ENCODE data around the gene PLGRKT.

Gene PLGRKT, protein sequence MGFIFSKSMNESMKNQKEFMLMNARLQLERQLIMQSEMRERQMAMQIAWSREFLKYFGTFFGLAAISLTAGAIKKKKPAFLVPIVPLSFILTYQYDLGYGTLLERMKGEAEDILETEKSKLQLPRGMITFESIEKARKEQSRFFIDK

DNA sequence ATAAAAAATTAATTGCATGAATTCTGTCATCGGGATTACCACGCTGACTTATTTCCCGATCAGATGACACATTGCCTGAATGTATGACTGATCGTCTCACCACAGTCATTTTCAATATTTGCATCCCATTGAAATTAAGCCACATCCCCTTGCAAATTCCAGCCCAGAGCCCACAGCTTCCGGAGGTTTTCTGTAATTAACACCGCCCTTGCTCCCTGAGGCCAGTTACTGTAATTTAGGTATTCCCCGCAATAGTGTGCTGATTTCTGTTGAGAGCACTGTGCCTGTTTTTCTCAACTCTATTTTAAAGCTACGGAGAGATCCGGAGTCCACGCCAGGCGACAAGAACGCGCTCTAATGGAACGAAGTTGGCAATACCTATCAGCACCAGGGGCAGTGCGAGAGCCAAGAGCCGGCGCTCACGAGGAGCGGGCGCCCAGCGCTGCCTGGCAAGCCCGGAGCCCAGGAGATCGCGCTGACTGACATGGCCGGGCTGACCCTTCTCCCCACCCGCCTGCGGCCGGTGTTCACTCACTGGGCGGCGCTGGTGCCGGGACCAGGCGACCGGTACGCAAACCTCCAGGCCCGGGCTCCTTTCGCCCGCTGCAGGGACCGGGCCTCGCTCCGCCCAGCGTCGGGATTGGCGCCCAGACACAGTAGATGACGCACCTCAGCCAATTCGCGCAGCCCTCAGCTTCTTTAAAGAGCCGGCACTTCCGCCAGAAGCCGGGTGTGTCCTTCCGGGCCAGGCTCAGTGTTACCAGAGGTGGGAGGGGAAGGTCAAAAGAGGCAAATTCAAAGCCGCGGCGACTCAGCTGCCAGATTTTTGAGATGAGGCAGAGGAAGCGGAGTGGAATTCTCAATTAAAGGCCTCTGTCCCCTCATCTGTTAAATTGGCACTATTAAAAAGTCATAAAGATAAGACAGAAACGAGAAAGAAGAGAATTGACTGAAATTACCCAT, at the start of gene PLGRKT:
TSS of gene PLGRKT (minus strand) at position 672 of the 963 bp plus-strand sequence. CDS start 5,948 bp downstream, outside the sequence.
- peak within 1 kb of the TSS; percentile 76 for H3K4me3 ChIP-seq (ENCODE audit: low read depth, low read length)
- peak; percentile 93 for DNase-seq (ENCODE audit: low read depth, low spot score)
- TF ChIP-seq, protein P1, sequence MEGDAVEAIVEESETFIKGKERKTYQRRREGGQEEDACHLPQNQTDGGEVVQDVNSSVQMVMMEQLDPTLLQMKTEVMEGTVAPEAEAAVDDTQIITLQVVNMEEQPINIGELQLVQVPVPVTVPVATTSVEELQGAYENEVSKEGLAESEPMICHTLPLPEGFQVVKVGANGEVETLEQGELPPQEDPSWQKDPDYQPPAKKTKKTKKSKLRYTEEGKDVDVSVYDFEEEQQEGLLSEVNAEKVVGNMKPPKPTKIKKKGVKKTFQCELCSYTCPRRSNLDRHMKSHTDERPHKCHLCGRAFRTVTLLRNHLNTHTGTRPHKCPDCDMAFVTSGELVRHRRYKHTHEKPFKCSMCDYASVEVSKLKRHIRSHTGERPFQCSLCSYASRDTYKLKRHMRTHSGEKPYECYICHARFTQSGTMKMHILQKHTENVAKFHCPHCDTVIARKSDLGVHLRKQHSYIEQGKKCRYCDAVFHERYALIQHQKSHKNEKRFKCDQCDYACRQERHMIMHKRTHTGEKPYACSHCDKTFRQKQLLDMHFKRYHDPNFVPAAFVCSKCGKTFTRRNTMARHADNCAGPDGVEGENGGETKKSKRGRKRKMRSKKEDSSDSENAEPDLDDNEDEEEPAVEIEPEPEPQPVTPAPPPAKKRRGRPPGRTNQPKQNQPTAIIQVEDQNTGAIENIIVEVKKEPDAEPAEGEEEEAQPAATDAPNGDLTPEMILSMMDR (IDR thresholded peaks at IDR 0.05; ENCODE audit: low read depth, low read length), result no peak
- in situ Hi-C loops (cut with HindIII; ENCODE audit: low sequenced_read_pairs), result no loop called here

DNA sequence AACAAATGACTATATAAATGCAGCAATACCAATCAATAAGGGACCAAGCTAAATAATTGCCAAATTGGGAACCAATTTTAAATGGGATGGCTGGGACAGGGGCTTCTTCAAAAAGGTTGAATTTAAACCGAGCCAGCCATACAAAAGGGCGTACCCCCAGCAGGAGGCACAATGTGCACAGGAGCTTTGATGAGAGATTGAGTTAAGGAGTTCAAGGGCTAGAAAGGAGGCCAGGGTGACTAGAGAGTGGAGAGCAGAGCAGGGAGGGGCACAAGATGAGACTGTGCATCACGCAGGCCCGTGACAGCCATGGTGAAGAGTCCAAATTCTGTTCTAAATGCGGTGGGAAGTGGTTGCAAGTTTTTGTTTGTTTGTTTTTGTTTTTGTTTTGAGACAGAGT, 49.3 kb upstream of the PLGRKT start:
- in situ Hi-C loops (cut with HindIII; ENCODE audit: low sequenced_read_pairs), result no loop called here
- no peak for DNase-seq (ENCODE audit: low read depth, low spot score)
- H3K4me3 ChIP-seq (ENCODE audit: low read depth, low read length), result no peak overlapping the region
- TF ChIP-seq, protein P1 (IDR thresholded peaks at IDR 0.05; ENCODE audit: low read depth, low read length), result no peak

DNA sequence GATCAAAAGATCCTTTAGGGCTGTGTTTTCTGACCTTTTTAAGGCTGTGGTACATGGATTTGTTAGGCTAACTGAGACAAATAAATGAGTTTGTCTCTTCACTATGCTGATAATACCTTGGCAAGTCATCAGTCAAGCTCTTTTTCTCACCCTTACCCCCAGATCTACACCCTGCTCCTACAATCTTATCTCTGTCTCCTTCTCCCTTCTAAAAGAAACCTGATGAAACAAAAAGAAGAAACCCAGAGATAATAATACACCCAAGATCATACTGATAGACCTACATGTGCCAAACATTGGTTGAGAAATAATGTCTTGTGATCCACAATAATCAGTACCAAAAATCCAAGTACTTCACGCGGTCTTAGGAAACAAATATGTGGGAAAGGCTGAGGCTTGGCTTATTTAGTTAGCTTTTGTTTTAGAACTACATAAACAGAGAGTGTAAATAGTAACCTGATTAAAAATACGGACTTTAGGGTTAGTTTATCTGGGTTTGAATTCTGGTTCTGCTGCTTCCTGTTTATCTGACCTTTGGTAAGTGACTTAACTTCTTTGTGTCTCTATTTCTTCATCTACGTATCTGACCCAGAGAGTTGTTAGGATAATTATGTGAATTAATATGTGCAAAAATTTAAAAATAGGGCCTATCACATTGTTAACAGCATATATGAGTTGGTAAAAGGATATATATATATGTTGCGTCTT, 47.8 kb upstream of the PLGRKT start:
- TF ChIP-seq, protein P1 (IDR thresholded peaks at IDR 0.05; ENCODE audit: low read depth, low read length), result no peak
- H3K4me3 ChIP-seq (ENCODE audit: low read depth, low read length), result no peak overlapping the region
- DNase-seq (ENCODE audit: low read depth, low spot score), result no peak
- in situ Hi-C loops (cut with HindIII; ENCODE audit: low sequenced_read_pairs), result no loop called here

DNA sequence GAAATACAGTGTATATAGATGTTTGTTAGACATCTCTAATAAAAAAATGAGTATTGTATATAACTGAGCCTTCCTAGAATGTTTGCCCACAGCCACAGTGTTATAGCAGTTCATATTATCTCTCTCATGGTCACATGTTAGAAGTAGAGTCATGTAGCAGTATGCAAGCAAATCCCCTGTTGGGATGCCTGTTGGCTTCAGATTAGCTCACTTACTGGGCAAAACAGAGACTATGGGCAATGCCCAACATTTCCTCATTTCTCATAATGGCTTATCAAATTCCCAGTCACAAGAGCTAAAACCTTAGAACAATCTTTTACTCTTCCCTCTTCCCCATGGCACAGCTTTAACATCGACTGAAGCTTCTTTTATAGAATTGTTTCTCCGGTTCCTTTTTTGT, 45.6 kb upstream of the PLGRKT start:
- H3K4me3 ChIP-seq (ENCODE audit: low read depth, low read length), result no peak overlapping the region
- TF ChIP-seq, protein P1 (IDR thresholded peaks at IDR 0.05; ENCODE audit: low read depth, low read length), result no peak
- DNase-seq (ENCODE audit: low read depth, low spot score), result no peak
- in situ Hi-C loops (cut with HindIII; ENCODE audit: low sequenced_read_pairs), result no loop called here

DNA sequence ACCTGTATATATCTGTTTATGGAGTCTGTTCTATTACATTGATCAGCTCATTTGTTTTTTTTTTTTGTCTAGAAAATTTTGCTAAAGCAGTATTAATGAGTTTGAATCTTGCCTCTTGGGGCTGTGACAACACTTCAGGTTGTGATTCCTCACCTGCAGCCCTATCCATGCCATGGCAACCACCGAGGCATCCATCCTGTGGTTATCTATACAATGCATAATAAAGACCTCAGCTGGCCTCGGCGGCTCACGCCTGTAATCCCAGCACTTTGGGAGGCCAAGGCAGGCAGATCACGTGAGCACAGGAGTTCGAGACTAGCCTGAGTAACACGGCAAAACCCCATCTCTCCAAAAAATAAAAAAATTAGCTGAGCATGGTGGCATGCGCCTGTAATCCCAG, 44.5 kb upstream of the PLGRKT start:
- in situ Hi-C loops (cut with HindIII; ENCODE audit: low sequenced_read_pairs), result no loop called here
- TF ChIP-seq, protein P1 (IDR thresholded peaks at IDR 0.05; ENCODE audit: low read depth, low read length), result no peak
- H3K4me3 ChIP-seq (ENCODE audit: low read depth, low read length), result no peak overlapping the region
- DNase-seq (ENCODE audit: low read depth, low spot score), result no peak

DNA sequence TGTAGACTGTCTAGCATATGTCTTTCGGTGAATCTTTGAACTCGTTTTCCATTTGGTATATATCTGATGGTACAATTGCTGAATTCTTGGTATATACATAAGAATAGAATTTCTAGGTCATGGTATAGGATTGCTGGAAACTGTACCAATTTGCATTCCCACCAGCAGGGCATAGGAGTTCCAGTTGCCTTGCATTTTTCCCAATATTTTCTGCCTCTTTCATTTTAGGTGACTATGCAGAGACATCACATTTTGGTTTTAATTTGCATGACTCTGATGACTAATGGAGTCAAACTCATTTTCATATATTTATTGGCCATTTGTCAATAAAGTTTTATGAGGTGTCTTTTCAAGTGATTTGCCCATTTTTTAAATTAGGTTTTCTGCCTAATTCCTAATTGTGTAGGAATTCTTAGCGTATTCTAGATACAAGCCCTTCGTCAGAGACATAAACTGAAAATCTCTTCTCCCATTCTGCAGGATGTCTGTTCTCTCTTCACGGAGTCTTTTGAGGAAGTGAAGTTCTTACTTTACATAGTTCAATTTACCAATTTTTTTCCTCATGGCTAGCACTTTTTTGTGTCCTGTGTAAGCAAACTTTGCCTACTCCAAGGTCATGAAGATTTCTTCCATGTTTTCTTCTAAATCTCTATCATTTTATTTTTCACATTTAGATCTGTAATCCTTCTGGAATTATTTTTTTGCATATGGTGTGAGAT, 43.8 kb upstream of the PLGRKT start:
- TF ChIP-seq, protein P1 (IDR thresholded peaks at IDR 0.05; ENCODE audit: low read depth, low read length), result peak; percentile 6
- in situ Hi-C loops (cut with HindIII; ENCODE audit: low sequenced_read_pairs), result no loop called here
- DNase-seq (ENCODE audit: low read depth, low spot score), result no peak
- no peak overlapping the region for H3K4me3 ChIP-seq (ENCODE audit: low read depth, low read length)

All from astrocyte of the spinal cord (primary cell).